ENCODE data around the gene CRYGD.
"Not testable (repeated sequence)": the region's sequence is repeated elsewhere in the genome, so short reads cannot be mapped to it uniquely, and the experiment has no call there.

CRYGD gene

DNA sequence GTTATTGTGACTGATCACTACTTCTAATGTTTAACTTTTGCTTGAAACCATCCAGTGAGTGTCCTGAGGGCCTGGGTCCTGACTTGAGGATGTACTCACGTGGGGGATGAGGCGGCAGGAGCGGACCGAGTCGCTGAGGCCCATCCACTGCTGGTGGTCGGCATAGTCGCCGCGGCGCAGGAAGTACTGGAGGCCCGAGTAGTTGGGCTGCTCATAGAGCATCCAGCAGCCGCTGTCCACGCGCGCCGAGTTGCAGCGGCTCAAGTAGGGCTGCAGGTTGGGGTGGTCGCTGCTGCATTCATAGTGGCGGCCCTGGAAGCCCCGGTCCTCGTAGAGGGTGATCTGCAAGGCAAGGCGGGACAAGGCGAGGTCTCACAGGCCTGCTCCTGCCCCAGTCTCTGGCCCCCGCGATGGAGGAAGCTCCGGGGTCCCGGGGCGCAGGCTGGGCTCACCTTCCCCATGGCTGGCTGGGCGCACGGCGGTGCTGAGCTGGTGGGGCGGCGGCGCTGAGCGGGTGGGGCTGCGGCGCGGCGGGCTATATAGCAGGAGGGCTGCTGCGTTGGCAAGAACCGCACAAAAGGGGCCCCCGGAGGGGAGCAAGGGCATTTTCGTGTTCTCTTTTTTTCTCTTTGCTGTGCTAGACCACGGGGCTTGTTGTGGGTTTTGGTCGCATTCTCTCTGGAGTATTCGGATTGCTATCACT lies at the start of gene CRYGD:
Gene CRYGD (minus strand): TSS at position 512 of the 703 bp plus-strand sequence. CDS start 51 bp downstream, at position 461.
- DNase-seq (ENCODE audit: low spot score), result not testable (repeated sequence)

DNA sequence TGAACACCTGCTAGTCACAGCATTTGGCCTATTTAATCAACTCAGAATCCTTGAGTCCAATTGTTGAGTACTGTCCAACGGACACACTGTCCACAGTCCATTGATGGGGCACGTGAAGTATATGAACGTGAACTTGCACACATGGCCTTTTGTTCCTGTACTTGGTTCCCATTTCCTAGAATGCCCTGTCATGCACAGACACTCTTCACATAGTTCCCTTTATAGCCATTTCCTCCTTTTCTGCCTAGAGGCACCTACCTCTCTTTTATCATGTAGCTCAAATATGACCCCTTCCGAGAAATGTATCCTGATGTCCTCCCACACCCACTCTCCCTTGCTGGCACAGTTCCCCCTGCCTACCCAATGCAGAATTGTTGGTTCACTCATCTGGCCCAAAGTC lies 47.8 kb upstream of the CRYGD start:
- DNase-seq (ENCODE audit: low spot score), result peak; percentile 31

DNA sequence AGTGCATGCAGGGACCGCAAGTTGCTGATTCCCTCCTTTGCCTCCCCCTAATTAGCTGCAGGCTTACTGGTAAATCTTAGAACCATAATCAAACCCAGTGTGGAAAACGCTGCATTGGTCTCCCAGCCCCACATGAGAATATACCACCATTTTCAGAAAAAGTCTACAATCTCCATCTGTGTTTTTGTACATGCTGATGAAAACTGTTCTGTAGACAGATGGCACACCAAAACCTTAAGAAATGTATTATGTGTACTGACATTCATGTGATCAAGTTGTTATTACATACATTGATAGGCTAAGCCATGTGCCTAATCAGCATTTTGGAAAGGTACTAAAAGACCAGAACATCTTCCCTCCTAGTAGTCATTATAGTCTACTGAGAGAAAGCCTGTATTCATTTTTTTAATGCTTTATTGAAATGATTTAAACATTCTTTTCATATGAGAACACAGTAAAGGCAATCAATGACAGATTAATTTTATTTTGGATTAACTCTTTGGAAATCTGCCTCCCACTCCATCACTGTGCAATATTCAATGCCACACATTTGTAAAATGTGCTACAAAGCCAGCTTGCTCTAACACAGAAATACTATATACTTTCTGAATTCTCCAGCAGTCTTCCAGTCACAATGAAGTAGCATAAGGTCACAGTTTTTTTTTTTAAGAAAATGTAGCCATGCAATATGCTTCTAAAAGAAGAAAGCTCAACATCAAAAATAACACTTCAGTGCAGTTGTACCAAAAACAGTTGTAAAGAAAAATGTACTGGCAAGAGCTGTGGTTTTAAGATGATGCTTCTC lies 40.8 kb upstream of the CRYGD start:
- no peak for DNase-seq (ENCODE audit: low spot score)

DNA sequence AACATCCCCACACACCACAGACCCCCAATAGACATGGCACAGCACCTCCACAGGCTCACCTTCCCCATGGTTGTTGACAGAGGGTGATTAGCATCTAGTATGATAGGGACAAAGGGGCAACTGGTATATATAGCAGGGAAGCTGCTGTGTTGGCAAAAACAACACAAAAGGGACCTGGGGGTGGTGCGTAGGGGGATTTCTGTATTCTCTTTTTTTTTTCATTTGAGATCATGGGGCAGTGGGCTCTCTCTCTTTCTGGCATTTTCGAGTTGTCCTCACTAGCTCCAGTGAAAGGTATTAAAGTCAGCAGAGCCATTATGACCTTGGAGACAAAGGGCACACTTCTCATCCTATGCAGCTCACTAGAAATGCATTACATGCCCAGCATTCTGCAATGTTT lies 39.2 kb upstream of the CRYGD start, which contains the start of gene CRYGA:
Gene CRYGA (minus strand): TSS at position 101 of the 400 bp plus-strand sequence. CDS start 33 bp downstream, at position 68.
- DNase-seq (ENCODE audit: low spot score), result no peak

DNA sequence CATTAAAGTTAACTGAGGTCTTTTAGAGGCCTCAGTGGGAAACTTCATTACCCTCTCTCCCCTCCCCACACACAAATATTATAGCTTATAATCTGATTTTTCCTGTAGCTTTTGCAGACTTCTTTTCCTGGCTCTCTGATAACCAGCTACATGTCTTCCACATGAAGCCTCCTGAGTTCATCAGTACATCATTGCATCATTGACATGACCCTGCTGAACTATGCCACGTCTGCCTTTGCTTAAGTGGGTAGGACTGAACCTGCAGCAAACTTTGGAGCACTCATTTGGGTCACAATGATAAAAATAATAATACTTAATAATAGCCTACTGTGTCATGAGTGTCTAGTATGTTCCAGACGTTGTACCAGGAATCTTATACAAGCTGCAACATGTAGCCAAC lies 32.1 kb upstream of the CRYGD start:
- DNase-seq (ENCODE audit: low spot score), result no peak

DNA sequence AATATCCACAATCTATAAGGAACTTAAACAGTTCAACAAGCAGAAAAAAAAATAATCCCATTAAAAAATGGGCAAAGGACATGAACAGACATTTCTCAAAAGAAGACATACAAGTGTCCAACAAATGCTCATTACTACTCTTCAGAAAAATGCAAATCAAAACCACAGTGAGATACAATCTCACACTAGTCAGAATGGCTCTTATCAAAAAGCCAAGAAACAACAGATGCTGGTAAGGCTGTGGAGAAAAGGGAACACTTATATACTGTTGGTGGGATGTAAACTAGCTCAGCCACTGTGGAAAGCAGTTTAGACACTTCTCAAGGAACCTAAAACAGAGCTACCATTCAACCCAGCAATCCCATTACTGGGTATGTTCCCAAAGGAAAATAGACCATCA lies 28.8 kb upstream of the CRYGD start:
- no peak for DNase-seq (ENCODE audit: low spot score)

DNA sequence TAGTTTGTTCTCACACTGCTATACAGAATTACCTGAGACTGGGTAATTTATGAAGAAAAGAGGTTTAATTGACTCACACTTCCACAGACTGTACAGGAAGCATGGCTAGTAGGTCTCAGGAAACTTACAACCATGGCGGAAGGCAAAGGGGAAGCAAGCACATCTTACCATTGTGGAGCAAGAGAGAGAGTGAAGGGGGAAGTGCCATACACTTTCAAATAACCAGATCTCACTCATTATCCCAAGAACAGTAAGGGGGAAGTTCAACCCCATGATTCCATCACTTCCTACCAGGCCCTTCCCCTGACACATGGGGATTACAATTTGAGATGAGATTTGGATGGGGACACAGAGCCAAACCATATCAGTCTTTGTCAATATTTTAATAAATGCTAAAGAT lies 26.6 kb upstream of the CRYGD start:
- DNase-seq (ENCODE audit: low spot score), result no peak

DNA sequence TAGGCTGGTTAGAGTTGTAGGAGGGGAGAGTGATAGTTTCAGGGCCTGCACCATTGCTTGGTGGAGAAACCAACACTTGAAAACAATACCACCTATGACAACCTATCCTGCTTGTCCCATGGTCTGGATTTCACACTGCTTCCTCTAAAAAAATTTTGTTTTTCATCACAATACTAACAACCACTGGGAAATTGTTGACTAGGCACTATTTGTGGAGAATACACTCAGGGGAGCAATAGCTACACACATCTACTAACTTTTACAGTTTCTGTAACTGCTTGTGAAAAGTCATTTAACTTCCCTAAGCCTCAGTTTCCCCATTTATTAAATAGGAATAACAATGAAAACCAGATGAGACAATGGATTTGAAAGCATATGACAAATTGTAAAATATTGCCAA lies 25.8 kb upstream of the CRYGD start:
- no peak for DNase-seq (ENCODE audit: low spot score)

DNA sequence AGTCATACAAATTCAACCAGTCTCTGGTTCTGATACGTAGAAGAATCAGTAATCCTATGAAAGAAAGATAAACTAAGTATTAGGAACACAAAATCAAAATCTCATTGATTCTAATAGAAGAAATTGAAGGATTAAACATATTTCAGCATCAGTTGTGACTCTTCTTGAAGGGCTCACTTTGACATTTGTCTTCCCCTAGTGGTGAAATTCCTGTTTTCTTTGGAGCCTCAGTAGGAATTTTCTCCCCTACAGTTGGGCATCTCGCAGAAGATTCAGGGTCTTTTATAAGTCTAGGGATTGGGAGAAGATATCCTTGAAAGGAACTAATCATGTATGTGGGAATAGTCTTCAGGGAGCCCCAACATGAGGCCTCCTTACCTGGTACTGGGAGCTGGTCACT lies 24.5 kb upstream of the CRYGD start:
- no peak for DNase-seq (ENCODE audit: low spot score)

DNA sequence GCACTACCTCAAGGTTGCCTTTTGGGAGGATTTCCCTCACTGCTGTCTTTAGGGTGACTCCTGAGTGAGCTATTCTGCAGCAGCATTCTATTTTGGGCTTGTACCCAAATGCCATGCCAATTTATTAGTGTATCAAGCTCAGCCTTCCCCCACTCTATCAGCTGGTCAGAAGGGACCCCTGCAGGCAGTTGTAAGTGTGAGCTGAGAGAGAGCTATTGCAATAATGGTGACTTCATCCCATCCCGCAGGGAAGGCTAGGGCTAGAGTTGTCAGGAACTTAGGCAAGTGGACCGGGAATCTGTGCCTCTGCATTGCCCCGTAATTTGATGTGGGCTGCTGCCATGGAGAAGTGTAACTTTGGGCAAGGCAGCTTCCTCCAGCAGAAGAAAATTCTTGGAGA lies 23.4 kb upstream of the CRYGD start:
- DNase-seq (ENCODE audit: low spot score), result no peak

DNA sequence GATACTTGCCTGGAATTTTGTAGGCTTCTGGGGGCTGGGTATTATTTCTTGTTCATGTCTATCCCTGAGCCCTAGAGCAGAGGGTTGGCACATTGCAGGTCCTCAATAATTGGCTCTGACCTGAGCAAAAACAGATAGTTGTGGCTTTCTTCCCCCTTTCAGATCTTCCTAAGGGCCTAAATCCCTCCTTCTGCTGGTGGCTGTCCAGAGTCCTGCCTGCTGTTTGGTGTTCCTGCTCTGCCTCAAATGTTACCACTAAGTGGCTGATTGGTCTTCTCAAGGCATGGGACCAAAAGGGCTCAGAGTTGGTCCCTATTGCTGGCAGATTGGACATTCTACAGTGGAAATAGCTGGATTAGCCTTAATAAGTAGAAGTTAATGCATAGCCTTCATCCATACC lies 22.7 kb upstream of the CRYGD start:
- no peak for DNase-seq (ENCODE audit: low spot score)

DNA sequence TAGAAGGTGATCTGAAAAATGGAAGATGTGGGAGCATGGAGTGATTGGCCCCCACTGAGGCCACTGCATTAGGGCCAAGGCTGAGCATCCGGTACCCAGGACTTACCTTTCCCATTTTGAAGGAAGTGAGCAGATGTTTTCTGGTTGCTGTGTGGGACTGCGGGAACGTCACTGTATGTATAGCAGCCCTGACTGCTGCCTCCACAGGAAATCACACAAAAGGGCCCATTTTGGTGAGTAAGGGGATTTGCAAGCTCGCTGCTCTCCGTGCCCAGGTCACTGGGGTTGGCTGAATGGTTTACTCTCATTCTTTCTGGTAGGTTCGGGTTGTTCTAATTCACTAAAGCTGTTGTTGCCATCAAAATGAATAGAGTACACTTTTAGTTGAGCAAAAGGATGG lies 21.7 kb upstream of the CRYGD start, which contains the start of gene CRYGB:
Gene CRYGB (minus strand): TSS at position 153 of the 400 bp plus-strand sequence. CDS start 38 bp downstream, at position 115.
- no peak for DNase-seq (ENCODE audit: low spot score)

DNA sequence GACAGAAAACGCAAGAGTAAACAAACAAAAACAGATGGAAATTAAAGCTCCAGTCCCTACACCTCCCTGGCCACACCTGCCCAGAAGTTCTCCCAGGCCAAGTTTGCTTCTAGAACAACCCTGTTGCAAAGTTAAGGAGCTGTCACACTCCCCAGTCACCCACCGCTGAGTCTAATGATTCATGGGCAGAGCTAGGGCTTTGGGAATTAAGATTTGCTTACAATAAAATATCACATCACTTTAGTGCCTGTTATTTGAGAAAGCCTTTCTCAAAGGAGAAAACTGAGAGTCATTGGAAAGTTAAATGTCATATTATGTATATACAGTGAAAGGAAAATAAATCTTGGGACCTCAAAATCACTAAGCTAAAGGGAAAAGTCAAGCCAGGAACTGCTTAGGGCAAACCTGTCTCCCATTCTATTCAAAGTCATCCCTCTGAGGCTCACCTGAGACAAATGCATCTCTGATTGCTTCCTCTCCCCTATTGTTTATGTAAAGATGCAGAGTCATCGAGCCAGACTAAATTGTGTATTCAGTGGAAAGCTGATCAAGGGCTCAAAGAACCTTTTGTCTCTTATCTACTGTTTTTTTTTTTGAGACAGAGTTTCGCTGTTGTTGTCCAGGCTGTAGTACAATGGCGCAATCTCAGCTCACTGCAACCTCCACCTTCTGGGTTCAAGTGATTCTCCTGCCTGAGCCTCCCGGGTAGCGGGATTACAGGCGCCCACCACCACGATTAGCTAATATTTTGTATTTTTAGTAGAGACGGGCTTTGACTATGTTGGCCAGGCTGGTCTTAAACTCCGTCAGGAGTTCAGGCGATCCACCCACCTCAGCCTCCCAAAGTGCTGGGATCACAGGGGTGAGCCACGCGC lies 18.8 kb upstream of the CRYGD start:
- DNase-seq (ENCODE audit: low spot score), result no peak

DNA sequence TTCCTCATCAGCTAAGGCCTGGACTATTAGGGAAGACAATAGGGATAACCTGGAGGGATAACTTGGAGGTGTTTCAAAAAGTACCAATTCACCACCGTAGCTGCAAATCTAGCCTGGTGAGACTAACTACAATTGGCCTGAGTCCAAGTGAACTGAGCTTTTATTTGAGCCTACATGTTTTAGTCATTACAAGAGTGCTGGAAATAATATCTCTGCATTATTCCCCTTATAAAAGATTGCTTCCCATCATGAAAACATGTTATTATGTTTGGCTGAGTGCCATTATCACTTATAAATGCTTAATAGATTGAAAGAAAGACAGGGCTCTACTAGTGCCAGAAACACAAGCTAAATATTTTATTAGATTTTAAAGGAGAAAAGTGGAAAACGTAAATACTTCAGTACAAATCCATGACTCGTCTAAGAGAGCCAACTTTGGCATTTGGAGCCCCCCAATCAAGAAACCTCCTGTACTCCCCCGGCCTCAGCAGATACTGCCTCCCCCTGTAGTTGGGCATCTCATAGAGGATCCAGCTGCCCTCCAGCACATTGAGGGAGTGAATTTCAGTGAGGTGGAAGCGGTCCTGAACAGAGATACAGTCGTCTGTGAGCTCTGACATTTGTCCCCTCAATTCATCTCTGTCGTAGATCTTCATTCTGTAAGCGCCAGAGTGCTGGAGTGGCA lies 18.1 kb upstream of the CRYGD start:
- DNase-seq (ENCODE audit: low spot score), result no peak

DNA sequence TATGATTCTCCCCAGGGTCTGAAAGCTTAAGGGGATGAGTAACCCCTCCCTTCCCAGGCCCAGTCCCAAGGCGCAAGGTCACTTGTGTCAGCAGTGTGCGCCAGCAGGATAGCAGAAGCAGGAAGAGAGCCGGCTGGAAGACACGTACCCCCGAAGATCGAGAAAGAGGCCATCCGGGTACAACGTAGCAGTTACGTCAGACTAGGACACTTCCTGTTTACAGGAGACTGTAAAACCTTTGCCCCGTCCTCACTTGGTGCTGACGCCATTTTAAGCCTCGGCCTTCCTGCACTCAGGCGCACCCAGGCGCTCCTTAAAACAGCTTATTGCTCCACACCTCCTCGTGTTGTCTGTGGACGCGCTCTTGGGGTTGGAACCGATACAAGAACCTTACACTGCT lies 15.1 kb upstream of the CRYGD start:
- DNase-seq (ENCODE audit: low spot score), result no peak

DNA sequence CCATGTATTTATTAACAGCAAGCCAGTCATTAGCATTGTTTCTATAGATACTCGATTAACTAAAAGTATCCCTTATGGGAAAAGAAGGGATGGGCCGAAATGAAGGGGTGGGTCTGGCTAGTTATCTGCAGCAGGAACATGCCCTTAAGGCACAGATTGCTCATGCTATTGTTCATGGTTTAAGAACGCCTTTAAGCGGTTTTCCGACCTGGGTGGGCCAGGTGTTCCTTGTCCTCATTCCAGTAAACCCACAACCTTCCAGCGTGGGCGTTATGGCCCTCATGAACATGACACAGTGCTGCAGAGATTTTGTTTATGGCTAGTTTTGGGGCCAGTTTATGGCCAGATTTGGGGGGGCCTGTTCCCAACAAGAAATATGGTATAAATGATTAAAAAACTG lies 14.0 kb upstream of the CRYGD start:
- not testable (repeated sequence) for DNase-seq (ENCODE audit: low spot score)

DNA sequence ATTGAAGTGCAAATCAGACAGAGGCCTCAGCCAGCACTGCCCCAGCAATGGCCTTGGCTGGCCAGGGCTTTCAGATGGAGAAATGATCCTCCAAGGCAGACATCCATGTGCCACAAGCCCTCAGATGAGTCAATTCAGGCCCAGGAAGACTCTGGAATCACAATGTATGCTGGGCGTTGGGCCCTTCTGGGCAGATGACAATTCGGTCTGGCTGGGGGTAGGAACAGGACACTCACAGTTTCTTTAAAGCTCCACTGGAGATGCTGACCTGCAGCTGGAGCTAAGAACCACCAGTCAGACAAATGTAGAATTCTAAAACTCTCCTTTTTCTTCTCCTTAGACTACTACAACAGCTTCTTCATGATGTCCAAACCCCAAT lies 12.4 kb upstream of the CRYGD start:
- no peak for DNase-seq (ENCODE audit: low spot score)

DNA sequence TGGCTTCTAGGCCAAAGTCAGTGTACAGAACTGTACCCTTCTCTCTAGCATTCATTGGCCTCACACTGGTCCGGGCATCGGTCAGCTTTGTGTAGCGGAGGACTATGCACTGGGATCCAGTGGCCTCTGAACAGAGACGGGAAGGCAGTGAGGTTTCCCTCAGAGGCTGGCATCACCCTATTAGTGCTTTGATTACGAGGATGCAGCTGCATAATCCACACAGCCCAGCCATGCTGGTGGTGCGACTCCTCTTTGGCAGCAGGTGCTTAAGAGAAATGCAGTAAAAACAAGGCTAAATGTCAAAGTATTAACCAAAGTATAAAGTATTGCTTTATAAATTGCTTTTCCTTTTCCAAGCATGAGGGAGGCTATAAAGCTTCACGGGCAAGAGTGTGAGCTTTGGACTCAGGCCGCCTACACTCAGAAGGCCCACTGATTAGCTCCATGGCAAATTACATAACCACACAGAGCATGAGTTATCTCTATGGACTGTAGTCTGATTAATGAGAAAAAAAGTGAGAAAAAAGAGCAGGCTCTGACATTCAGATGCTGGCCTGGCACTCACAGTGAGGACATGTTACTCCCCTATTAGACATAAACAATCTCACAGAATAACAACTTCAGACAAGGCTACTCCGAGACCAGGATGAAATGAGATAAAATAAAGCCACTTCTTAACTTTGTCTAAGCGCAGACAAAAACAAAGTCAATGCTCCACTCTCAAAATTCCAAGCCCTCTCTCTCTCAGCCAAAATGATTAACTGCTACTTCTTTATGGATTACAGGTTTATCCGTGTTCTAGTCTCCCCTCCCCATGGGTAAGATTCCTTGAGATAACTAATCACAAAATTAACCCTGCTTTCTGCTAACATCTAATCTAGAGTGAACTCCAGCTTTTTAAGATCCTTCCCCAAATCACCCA lies 11.7 kb upstream of the CRYGD start:
- no peak for DNase-seq (ENCODE audit: low spot score)

DNA sequence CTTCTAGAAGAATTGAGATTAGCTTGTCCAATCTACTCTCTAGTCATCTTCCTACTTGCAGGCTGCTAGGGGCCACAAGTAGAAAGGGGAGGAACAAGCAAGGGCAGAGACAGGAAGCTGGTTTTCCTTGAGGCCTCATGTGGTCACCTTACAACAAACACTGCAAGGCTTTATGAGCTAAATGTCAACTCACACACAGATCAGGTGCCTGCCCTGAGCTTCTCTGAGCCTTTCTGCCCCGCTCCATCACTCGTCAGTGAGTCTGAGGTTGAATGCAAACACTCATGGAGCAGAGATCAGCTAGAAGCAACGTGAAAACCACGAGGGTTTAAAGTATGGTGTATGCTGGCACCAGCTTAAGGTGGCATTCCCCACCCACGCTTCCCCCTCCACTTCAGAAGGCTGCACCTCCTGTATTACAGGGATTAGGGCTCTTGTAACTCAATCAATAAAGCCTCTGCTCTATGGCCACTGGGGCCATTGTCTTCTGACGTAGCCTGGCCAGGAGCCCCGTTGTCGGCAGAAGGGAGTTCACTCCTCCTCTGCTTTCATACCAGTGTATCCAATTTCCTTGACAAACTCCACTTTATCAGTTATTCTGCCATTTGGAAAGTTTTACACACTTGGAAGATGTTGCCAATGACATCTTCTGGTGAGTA lies 10.7 kb upstream of the CRYGD start:
- DNase-seq (ENCODE audit: low spot score), result no peak

DNA sequence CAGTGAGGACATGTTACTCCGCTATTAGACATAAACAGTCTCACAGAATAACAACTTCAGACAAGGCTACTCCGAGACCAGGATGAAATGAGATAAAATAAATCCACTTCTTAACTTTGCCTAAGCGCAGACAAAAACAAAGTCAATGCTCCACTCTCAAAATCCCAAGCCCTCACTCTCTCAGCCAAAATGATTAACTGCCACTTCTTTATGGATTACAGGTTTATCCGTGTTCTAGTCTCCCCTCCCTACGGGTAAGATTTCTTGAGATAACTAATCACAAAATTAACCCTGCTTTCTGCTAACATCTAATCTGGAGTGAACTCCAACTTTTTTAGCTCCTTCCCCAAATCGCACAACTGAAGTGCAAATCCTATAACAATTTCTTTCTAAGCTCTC lies 6.4 kb upstream of the CRYGD start:
- DNase-seq (ENCODE audit: low spot score), result no peak
